Glutamatergic neuron (in vitro differentiated cells): ENCODE measurements around the gene SIRT6. TPM values are rescaled to one million over a fixed set of nuclear protein-coding genes. Genes with fewer than 3 reads are reported as not detected.

Experiments
- DNase-seq: peaks from one replicate; pipeline ENCODE4 v3.0.0; 2022
- H3K27ac Mint-ChIP-seq: one replicate; pipeline ENCODE4 v1.8.0; 2020; ENCODE audit warnings: mild to moderate bottlenecking, mixed read lengths, inconsistent platforms; ENCODE audit not compliant: unreplicated experiment
- H3K27me3 Mint-ChIP-seq: one replicate; pipeline ENCODE4 v1.8.0; 2020; ENCODE audit warnings: mild to moderate bottlenecking, moderate library complexity, mixed read lengths, inconsistent platforms; ENCODE audit not compliant: unreplicated experiment
- H3K36me3 Mint-ChIP-seq: one replicate; pipeline ENCODE4 v1.8.0; 2020; ENCODE audit warnings: mild to moderate bottlenecking, mixed read lengths, inconsistent platforms; ENCODE audit not compliant: unreplicated experiment
- H3K4me1 Mint-ChIP-seq: one replicate; pipeline ENCODE4 v1.8.0; 2020; ENCODE audit warnings: mild to moderate bottlenecking, low read depth, mixed read lengths, inconsistent platforms; ENCODE audit not compliant: unreplicated experiment
- H3K4me3 Mint-ChIP-seq: one replicate; pipeline ENCODE4 v1.8.0; 2020; ENCODE audit warnings: mild to moderate bottlenecking, mixed read lengths, inconsistent platforms; ENCODE audit not compliant: unreplicated experiment
- H3K9me3 Mint-ChIP-seq: one replicate; pipeline ENCODE4 v1.8.0; 2020; ENCODE audit warnings: mild to moderate bottlenecking, moderate library complexity, mixed read lengths, inconsistent platforms; ENCODE audit not compliant: unreplicated experiment
- total RNA-seq: library from RNA; stranded (reverse); fragmentation: NEBNext Ultra II Directional; extraction: Animal tissue kit (Norgen Biotek cat#: 25700); gene quantifications from one replicate; pipeline ENCODE4 v1.2.1, GENCODE V29; 2021; ENCODE audit not compliant: unreplicated experiment
- TF ChIP-seq, protein P1 (sequence below): fragments of 200-600 bp; sonication (generic); IDR thresholded peaks from one replicate; pipeline ENCODE4 v1.5.0; 2021; ENCODE audit not compliant: partially characterized antibody, unreplicated experiment

Gene SIRT6
- total RNA-seq, 1 donor from 2014 or later: 48.3 TPM

DNA sequence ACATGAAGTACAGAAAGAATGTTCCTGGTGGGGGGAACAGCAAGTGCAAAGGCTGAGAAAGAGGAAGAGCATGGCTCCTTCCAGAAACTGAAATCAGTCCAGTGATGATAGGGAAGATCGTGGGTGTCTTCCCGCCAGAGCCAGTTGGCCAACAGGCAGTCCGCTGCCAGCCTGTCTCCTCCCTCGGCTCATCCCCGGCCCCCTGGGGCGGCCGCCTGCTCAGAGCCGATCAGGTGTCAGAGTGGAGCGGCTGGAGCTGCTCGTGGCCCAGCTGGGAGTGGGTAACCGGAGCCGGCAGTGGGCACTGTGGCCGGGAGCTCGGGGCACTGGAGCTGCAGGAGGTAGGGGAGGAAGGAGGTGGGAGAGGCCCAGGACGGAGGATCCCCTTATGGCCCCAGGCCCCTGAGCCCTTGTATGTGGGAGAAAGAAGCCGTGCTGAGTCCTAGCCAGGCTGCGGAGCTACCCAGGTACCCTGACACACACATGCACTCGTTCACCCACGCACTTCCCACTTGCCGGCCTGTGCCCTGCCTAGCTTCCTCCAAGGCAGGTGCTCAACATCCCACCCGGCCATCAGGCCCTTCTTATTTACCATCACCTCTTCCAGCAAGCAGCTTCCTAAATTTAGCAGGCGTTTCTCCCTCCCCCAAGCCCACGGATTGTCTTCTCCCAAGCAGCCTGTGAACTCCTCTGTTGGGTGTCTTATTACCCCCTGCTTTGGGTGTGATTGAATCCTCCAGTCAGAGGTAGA is 1.8 kb upstream of the SIRT6 start:
- no peaks in the 10 kb centered on the region for H3K36me3 Mint-ChIP-seq
- DNase-seq: no peak
- TF ChIP-seq, protein P1, sequence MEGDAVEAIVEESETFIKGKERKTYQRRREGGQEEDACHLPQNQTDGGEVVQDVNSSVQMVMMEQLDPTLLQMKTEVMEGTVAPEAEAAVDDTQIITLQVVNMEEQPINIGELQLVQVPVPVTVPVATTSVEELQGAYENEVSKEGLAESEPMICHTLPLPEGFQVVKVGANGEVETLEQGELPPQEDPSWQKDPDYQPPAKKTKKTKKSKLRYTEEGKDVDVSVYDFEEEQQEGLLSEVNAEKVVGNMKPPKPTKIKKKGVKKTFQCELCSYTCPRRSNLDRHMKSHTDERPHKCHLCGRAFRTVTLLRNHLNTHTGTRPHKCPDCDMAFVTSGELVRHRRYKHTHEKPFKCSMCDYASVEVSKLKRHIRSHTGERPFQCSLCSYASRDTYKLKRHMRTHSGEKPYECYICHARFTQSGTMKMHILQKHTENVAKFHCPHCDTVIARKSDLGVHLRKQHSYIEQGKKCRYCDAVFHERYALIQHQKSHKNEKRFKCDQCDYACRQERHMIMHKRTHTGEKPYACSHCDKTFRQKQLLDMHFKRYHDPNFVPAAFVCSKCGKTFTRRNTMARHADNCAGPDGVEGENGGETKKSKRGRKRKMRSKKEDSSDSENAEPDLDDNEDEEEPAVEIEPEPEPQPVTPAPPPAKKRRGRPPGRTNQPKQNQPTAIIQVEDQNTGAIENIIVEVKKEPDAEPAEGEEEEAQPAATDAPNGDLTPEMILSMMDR: no peak
- H3K9me3 Mint-ChIP-seq: peaks cover 10% of the 10 kb centered on the region
- H3K4me1 Mint-ChIP-seq: peaks cover 5% of the 10 kb centered on the region
- H3K27ac Mint-ChIP-seq: no peak overlapping the region
- peak overlapping the region; percentile 64 for H3K4me3 Mint-ChIP-seq
- H3K27me3 Mint-ChIP-seq: peaks cover 14% of the 10 kb centered on the region

DNA sequence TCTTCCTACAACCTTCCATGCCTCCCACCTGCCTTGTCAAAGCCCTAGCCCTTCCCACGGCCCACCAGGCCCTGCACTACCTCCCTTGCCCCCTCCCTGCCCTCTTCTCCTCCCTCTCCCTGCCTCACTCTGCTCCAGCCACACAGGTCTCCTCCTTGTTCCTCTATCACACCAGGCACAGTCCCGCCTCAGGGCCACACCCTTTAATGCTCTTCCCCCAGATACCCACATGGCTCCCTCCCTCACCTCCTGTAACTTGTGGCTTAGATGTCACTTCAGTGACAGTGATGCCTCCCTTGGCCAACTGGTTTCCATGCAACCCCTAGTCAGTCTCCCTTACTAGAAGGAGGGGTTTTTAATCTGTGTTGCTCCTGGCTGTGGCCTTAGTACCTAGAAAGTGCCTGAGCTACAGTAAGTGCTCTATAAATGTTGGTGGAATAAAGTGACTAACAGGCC is 1.3 kb downstream of the SIRT6 start:
- H3K9me3 Mint-ChIP-seq: peaks cover 5% of the 10 kb centered on the region
- peaks cover 12% of the 10 kb centered on the region for H3K27me3 Mint-ChIP-seq
- H3K27ac Mint-ChIP-seq: peak overlapping the region; percentile 25
- H3K4me1 Mint-ChIP-seq: peaks cover 5% of the 10 kb centered on the region
- no peaks in the 10 kb centered on the region for H3K36me3 Mint-ChIP-seq
- H3K4me3 Mint-ChIP-seq: peak overlapping the region; percentile 63
- TF ChIP-seq, protein P1: no peak
- DNase-seq: no peak

DNA sequence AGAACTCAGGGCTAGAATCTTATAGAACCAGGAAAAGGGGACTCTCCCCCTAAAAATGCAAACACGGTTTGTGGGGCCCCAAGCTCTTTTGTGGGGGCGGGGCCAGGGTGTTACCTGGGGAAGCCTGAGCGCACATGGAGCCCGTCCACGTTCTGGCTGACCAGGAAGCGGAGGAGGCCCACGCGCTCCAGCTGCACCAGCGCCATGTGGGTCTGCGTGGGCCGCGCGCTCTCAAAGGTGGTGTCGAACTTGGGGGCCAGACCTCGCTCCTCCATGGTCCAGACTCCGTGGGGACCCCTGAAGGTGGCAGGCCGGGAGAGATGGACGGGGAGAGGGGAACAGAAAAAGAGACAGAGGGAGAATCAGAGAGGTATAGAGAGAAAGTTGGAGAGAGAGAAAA is 3.4 kb downstream of the SIRT6 start:
- no peaks in the 10 kb centered on the region for H3K36me3 Mint-ChIP-seq
- DNase-seq: no peak
- no peak overlapping the region for H3K27ac Mint-ChIP-seq
- H3K9me3 Mint-ChIP-seq: peaks cover 3% of the 10 kb centered on the region
- H3K4me3 Mint-ChIP-seq: peak overlapping the region; percentile 10
- TF ChIP-seq, protein P1: no peak
- H3K27me3 Mint-ChIP-seq: peaks cover 9% of the 10 kb centered on the region
- no peaks in the 10 kb centered on the region for H3K4me1 Mint-ChIP-seq

DNA sequence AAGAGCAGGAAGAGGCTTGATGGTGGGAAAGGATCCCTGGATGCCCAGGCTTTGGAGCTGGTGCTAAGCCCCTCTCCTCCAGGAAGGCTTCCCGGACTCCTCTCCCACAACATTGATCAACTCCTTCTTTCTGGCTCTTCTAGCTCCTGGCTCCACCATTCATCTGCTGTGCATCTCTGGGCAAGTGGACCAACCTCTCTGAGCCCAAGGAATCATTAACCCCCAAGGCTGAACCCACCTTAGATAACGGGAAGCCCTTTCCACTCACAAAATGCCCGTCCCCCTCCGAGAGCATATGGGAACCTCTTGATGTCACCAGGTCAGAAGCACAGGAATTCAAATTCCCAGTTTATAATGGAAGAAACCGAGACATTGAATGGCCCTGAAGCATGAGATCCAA is 5.2 kb downstream of the SIRT6 start:
- Mint-ChIP-seq H3K36me3 (no peaks in the 10 kb centered on the region), H3K4me1 (peaks cover 6% of the 10 kb centered on the region), H3K9me3 (peaks cover 5% of the 10 kb centered on the region), H3K4me3 (no peak overlapping the region), H3K27ac (no peak overlapping the region), H3K27me3 (peaks cover 9% of the 10 kb centered on the region)
- TF ChIP-seq, protein P1: no peak
- no peak for DNase-seq

DNA sequence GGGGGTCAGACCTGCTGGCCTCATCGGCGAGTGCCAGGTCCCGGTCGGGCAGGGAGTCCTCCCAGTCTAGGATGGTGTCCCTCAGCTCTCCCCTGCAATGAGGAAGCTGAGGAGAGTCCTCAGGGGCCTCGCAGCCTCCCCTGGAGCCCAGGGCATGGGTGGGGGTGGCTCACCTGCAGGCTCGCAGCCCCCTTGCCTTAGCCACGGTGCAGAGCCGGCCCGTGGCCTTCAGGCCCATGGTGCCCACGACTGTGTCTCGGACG is 6.8 kb downstream of the SIRT6 start:
- no peak overlapping the region for H3K27ac Mint-ChIP-seq
- H3K4me1 Mint-ChIP-seq: peaks cover 12% of the 10 kb centered on the region
- TF ChIP-seq, protein P1: no peak
- H3K4me3 Mint-ChIP-seq: no peak overlapping the region
- peaks cover 7% of the 10 kb centered on the region for H3K9me3 Mint-ChIP-seq
- H3K36me3 Mint-ChIP-seq: no peaks in the 10 kb centered on the region
- no peak for DNase-seq
- peaks cover 7% of the 10 kb centered on the region for H3K27me3 Mint-ChIP-seq
